Astrocyte of the spinal cord (primary cell): ENCODE data around the gene CST1.
"Not testable (repeated sequence)": the region's sequence is repeated elsewhere in the genome, so short reads cannot be mapped to it uniquely, and the experiment has no call there.

Experiments
- DNase-seq: peaks from one replicate; pipeline ENCODE4 v3.0.0; 2011; ENCODE audit warnings: low read depth, low spot score
- H3K4me3 ChIP-seq: 2 replicates; pipeline ENCODE4 v1.5.1; 2011; ENCODE audit warnings: low read depth, mild to moderate bottlenecking, low read length, moderate library complexity
- CTCF ChIP-seq: IDR thresholded peaks from 2 replicates; pipeline ENCODE4 v1.5.1; 2012; ENCODE audit warnings: low read depth, mild to moderate bottlenecking, low read length, inconsistent platforms
- in situ Hi-C: cut with HindIII; loops from 2 replicates; pipeline ENCODE4 v1.10.0; 2017; ENCODE audit warnings: low sequenced_read_pairs

The CST1 gene

GRCh38 chr20:23776067-23776771 lies 25.5 kb upstream of the CST1 start:
- in situ Hi-C loops: no loop called here
- no peak for DNase-seq
- TF ChIP-seq CTCF: no peak
- no peak overlapping the region for H3K4me3 ChIP-seq

GRCh38 chr20:23774081-23774480 lies 23.3 kb upstream of the CST1 start:
- no peak for TF ChIP-seq CTCF

GRCh38 chr20:23773579-23773978 lies 22.8 kb upstream of the CST1 start:
- in situ Hi-C loops: no loop called here
- DNase-seq: no peak
- H3K4me3 ChIP-seq: no peak overlapping the region
- no peak for TF ChIP-seq CTCF

More at GRCh38 chr20:23774081-23774480, 23.3 kb upstream of the CST1 start:
- H3K4me3 ChIP-seq: no peak overlapping the region
- in situ Hi-C loops: no loop called here
- DNase-seq: no peak

GRCh38 chr20:23773127-23773526 lies 22.4 kb upstream of the CST1 start:
- no peak overlapping the region for H3K4me3 ChIP-seq
- in situ Hi-C loops: no loop called here
- DNase-seq: no peak
- TF ChIP-seq CTCF: no peak

- no peak for TF ChIP-seq CTCF
- in situ Hi-C loops: no loop called here
- no peak overlapping the region for H3K4me3 ChIP-seq
- DNase-seq: no peak
These were observed 21.3 kb upstream of the CST1 start for GRCh38 chr20:23772074-23772473.

GRCh38 chr20:23770384-23770783 lies 19.6 kb upstream of the CST1 start:
- H3K4me3 ChIP-seq: no peak overlapping the region
- TF ChIP-seq CTCF: no peak
- in situ Hi-C loops: no loop called here
- no peak for DNase-seq

GRCh38 chr20:23768520-23768919 lies 17.8 kb upstream of the CST1 start:
- H3K4me3 ChIP-seq, DNase-seq, in situ Hi-C loops: not testable (repeated sequence)
